ENCODE data around the gene HRAS.

- TF ChIP-seq POLR2AphosphoS5 (IDR thresholded peaks at IDR 0.05; ENCODE audit: low read depth, low read length) (no peak), POLR2A (IDR thresholded peaks at IDR 0.05; ENCODE audit: low read depth, low read length) (no peak), TAF1 (IDR thresholded peaks at IDR 0.05; ENCODE audit: low read depth, low read length) (no peak), POU2F2 (IDR thresholded peaks at IDR 0.05; ENCODE audit: low read depth, low read length) (no peak), SPI1 (IDR thresholded peaks at IDR 0.05; ENCODE audit: low read depth, low read length) (no peak)
Measured at GRCh38 chr11:574632-575312, 39.4 kb upstream of the HRAS start.
